Peyer's patch (tissue), 4 donors: ENCODE results near the gene NHSL2. TPM values are rescaled to one million over a fixed set of nuclear protein-coding genes. Genes with fewer than 3 reads are reported as not detected.

ENCODE experiments used
- DNase-seq, 3 donors: peaks; one replicate each; pipeline ENCODE4 v3.0.0-alpha.2; 2017 to 2019
- H3K27ac ChIP-seq, 4 donors: fragments of 200-600 bp; sonication (generic); one replicate each; pipeline ENCODE4 v1.5.1; 2016 to 2019
- H3K27me3 ChIP-seq, 2 donors: fragments of 200-600 bp; sonication (generic); one replicate each; pipeline ENCODE4 v1.5.1; 2019
- H3K36me3 ChIP-seq, 3 donors: fragments of 200-600 bp; sonication (generic); one replicate each; pipeline ENCODE4 v1.5.1; 2016 to 2019
- H3K4me1 ChIP-seq, 4 donors: fragments of 200-600 bp; sonication (generic); one replicate each; pipeline ENCODE4 v1.5.1; 2016 to 2019
- H3K4me3 ChIP-seq, 4 donors: fragments of 200-600 bp; sonication (generic); 1 replicate in 3 of 4; 2 replicates in 1 of 4; pipeline ENCODE4 v1.5.1; 2016 to 2019; ENCODE audit warnings: mild to moderate bottlenecking in 1 of 4
- H3K9me3 ChIP-seq, 4 donors: fragments of 200-600 bp; sonication (generic); one replicate each; pipeline ENCODE4 v1.5.1; 2016 to 2019; ENCODE audit warnings: mild to moderate bottlenecking in 1 of 4
- CTCF ChIP-seq, 6 experiments: fragments of 450-650 bp in 4 of 6; fragments of 200-600 bp in 2 of 6; sonication (generic) in 1 of 6; IDR thresholded peaks; one replicate each; pipeline ENCODE4 v1.5.1; 2017 to 2019; ENCODE audit warnings: antibody characterized with exemption in 6 of 6, mild to moderate bottlenecking in 3 of 6, moderate library complexity in 1 of 6
- POLR2A ChIP-seq, 2 donors: fragments of 450-650 bp; IDR thresholded peaks; one replicate each; pipeline ENCODE4 v1.5.1; 2017; ENCODE audit warnings: antibody characterized with exemption in 2 of 2, mild to moderate bottlenecking in 2 of 2, moderate library complexity in 2 of 2
- total RNA-seq, 4 donors: library from RNA; depleted of rRNA; stranded (reverse); fragments of >200 nt; gene quantifications; one replicate each; pipeline ENCODE4 v1.1.0, GENCODE V29; 2016

Gene NHSL2
- total RNA-seq, 4 donors from 2014 or later: 0.53 to 2.9 (median 2.2) TPM

- Histone ChIP-seq H3K4me3 (no peak overlapping the region), H3K36me3 (no peaks in the 10 kb centered on the region), H3K4me1 (no peaks in the 10 kb centered on the region), H3K9me3 (no peaks in the 10 kb centered on the region), H3K27ac (peak overlapping the region in 1 of 4 donors; percentile 26), H3K27me3 (no peaks in the 10 kb centered on the region)
- DNase-seq: no peak
- no peak for TF ChIP-seq POLR2A (IDR thresholded peaks at IDR 0.05)
- TF ChIP-seq CTCF (IDR thresholded peaks at IDR 0.05): no peak
Observed at GRCh38 chrX:71941145-71941544, 30.5 kb downstream of the NHSL2 start.

DNA sequence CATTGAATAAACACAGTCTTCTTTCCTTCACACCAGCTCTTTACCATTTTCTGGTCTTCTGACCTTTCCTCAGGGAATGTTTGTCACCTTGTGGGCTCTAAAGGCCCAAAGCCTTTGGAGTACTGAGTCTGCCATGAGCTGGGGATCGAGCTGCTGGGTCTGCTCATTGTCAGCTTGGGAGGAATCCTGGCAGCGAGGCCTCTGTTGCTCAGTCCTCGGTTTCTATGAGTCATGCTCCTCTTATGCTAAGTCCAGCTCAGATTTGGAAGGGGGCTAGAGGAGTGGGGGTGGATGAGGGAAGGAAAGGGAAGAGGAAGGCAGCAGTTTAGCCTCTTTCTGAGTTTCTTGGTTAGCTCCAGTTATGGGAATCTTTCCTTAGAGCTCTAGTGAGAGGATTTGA, 31.1 kb downstream of the NHSL2 start:
- DNase-seq: no peak
- Histone ChIP-seq H3K36me3 (no peaks in the 10 kb centered on the region), H3K4me1 (no peaks in the 10 kb centered on the region), H3K27ac (peak overlapping the region in 1 of 4 donors; percentile 35), H3K27me3 (no peaks in the 10 kb centered on the region), H3K9me3 (no peaks in the 10 kb centered on the region), H3K4me3 (no peak overlapping the region)
- no peak for TF ChIP-seq CTCF (IDR thresholded peaks at IDR 0.05)
- no peak for TF ChIP-seq POLR2A (IDR thresholded peaks at IDR 0.05)

DNA sequence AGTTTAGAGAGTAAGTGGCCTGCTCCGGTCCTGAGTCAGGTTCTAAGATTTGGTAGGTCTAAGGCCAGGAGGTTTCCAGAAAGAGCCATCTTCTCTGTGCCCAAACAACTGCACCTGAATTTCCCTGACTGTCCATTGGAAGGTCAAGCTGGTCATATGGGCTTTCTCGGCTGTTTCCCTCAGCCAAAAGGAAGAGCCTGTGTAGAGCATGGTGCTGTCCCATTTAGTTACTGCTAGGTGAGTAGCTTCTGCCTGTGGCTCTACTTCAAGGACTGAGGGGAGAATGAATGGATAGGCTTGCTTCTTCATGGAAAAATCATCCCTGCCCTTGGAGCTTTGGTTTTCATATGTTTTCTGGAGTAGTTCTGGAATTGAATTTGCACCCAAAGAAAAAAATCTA, 33.7 kb downstream of the NHSL2 start:
- H3K4me1 ChIP-seq: no peaks in the 10 kb centered on the region
- H3K4me3 ChIP-seq: no peak overlapping the region
- H3K36me3 ChIP-seq: no peaks in the 10 kb centered on the region
- no peaks in the 10 kb centered on the region for H3K9me3 ChIP-seq
- H3K27ac ChIP-seq: no peak overlapping the region
- TF ChIP-seq POLR2A (IDR thresholded peaks at IDR 0.05) (no peak), CTCF (IDR thresholded peaks at IDR 0.05) (no peak)
- no peak for DNase-seq
- H3K27me3 ChIP-seq: no peaks in the 10 kb centered on the region

DNA sequence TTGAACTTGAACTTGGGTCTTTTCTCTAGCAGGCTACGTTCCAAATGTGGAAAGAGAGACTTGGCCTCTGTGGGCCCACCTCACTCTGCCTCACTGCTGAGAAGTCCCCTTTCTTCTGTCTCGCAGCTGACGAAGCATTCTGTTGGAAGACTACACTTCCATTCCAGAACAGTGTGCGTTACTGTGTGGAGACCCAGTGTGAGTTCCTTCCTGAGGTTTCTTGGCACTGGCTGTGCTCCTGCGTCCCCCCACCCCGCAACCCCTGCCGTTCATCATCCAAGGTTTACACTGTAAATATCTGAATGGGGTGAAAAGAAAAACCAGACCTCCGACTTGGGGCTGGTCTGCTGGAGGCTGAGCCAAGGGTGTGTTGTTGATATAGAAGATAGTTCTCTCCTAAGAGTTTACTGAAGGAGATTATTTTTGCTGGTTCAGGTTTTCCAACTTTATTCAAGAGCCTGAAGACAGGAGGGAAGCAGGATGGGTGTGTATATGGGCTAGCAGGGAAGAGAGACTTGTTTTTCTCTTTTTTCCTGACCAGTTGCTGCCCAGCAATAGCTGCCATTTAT, 34.7 kb downstream of the NHSL2 start:
- H3K27me3 ChIP-seq: no peaks in the 10 kb centered on the region
- H3K36me3 ChIP-seq: no peaks in the 10 kb centered on the region
- no peak for DNase-seq
- no peaks in the 10 kb centered on the region for H3K4me1 ChIP-seq
- TF ChIP-seq POLR2A (IDR thresholded peaks at IDR 0.05) (no peak), CTCF (IDR thresholded peaks at IDR 0.05) (no peak)
- H3K4me3 ChIP-seq: no peak overlapping the region
- no peaks in the 10 kb centered on the region for H3K9me3 ChIP-seq
- H3K27ac ChIP-seq: no peak overlapping the region

DNA sequence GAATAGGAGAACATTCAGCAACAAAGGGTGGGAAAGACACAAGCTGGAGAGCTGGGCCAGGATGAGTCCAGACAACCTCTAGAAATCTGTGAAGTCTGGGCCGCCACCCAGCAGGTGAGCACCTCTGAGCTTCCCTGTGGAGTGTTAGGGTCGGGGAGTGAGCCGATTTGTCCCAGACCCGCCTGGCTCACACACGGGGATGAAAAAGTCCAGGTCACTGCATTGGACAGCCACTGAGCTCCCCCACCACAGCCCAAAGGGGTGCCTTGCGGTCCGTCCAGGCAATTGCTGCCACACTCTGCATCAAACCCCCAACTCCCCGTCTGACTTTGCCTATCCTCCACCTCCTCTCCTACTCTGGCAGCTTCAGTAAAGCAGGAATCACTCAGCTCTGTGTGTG, 38.7 kb downstream of the NHSL2 start:
- H3K4me1 ChIP-seq: no peaks in the 10 kb centered on the region
- no peaks in the 10 kb centered on the region for H3K27me3 ChIP-seq
- H3K4me3 ChIP-seq: no peak overlapping the region
- H3K27ac ChIP-seq: no peak overlapping the region
- no peaks in the 10 kb centered on the region for H3K9me3 ChIP-seq
- H3K36me3 ChIP-seq: no peaks in the 10 kb centered on the region
- no peak for DNase-seq
- no peak for TF ChIP-seq CTCF (IDR thresholded peaks at IDR 0.05)
- TF ChIP-seq POLR2A (IDR thresholded peaks at IDR 0.05): no peak
